ENCODE data around the gene MAP6. TPM values are rescaled to one million over a fixed set of nuclear protein-coding genes. Genes with fewer than 3 reads are reported as not detected.

MAP6 gene
- total RNA-seq, 1 experiment from 2014 or later = 22.8 TPM

GRCh38 chr11:75631086-75631730, 37.6 kb downstream of the MAP6 start:
- BruUV-seq (replicated peaks) = no TSS peak
- no peaks in the 10 kb centered on the region for H3K27me3 ChIP-seq (replicated peaks; ENCODE audit: control insufficient read depth, insufficient read depth, low read length)
- CTCF ChIA-PET = interaction anchor here (0.6 to 1.5 kb wide), 4 partner anchors 25 to 154 kb away, joined by 3 to 7 read pairs (median 3); no protein-coding TSS in a partner anchor
- no peak overlapping the region for H3K4me3 ChIP-seq (ENCODE audit: low read depth, low read length)
- Mint-ChIP-seq H3K9me3 (ENCODE audit: unreplicated experiment) (no peaks in the 10 kb centered on the region), H3K27ac (ENCODE audit: unreplicated experiment) (peak overlapping the region; percentile 92), H3K4me1 (ENCODE audit: low read depth, unreplicated experiment) (peaks cover 59% of the 10 kb centered on the region), H3K36me3 (ENCODE audit: insufficient read depth, unreplicated experiment) (no peaks in the 10 kb centered on the region), H3K27me3 (ENCODE audit: insufficient read depth, unreplicated experiment) (no peaks in the 10 kb centered on the region), H3K4me3 (ENCODE audit: unreplicated experiment) (peak overlapping the region; percentile 34)
- DNase-seq = peak; percentile 79 to 85
- no peak for TF ChIP-seq CTCF (IDR thresholded peaks at IDR 0.05; ENCODE audit: insufficient read depth in 1 of 2, low read depth in 1 of 2, low read length in 1 of 2, severe bottlenecking in 1 of 2, unreplicated experiment in 1 of 2)
- intact Hi-C loops (cut with micrococcal nuclease; ENCODE audit: unreplicated experiment) = loop anchor here (1.0 to 2.0 kb wide), 5 partner anchors 15 to 137 kb away; partner anchors contain the start of gene DGAT2
- POLR2A ChIA-PET = interaction anchor here (1.9 kb wide), 1 partner anchor 25 kb away, joined by 6 read pairs; no protein-coding TSS in a partner anchor
- no peaks in the 10 kb centered on the region for H3K36me3 ChIP-seq (ENCODE audit: control insufficient read depth, insufficient read depth, low read length)
- no peaks in the 10 kb centered on the region for H3K9me3 ChIP-seq
- H3K4me1 ChIP-seq = peaks cover 69% of the 10 kb centered on the region

GRCh38 chr11:75627906-75628668, 40.8 kb downstream of the MAP6 start:
- BruUV-seq (replicated peaks) = no TSS peak
- Mint-ChIP-seq H3K36me3 (ENCODE audit: insufficient read depth, unreplicated experiment) (no peaks in the 10 kb centered on the region), H3K27me3 (ENCODE audit: insufficient read depth, unreplicated experiment) (no peaks in the 10 kb centered on the region), H3K27ac (ENCODE audit: unreplicated experiment) (peak overlapping the region; percentile 25), H3K4me3 (ENCODE audit: unreplicated experiment) (no peak overlapping the region), H3K4me1 (ENCODE audit: low read depth, unreplicated experiment) (peaks cover 63% of the 10 kb centered on the region), H3K9me3 (ENCODE audit: unreplicated experiment) (no peaks in the 10 kb centered on the region)
- peaks cover 61% of the 10 kb centered on the region for H3K4me1 ChIP-seq
- TF ChIP-seq CTCF (IDR thresholded peaks at IDR 0.05; ENCODE audit: insufficient read depth in 1 of 2, low read depth in 1 of 2, low read length in 1 of 2, severe bottlenecking in 1 of 2, unreplicated experiment in 1 of 2) = no peak
- ChIA-PET CTCF (interaction anchor here (0.6 to 1.5 kb wide), 2 partner anchors 10 to 30 kb away, joined by 4 to 6 read pairs; no protein-coding TSS in a partner anchor), POLR2A (interaction anchor here (0.6 to 1.0 kb wide), 2 partner anchors 10 to 40 kb away, joined by 3 to 4 read pairs; no protein-coding TSS in a partner anchor)
- intact Hi-C loops (cut with micrococcal nuclease; ENCODE audit: unreplicated experiment) = no loop called here
- DNase-seq = no peak
- H3K4me3 ChIP-seq (ENCODE audit: low read depth, low read length) = no peak overlapping the region
- no peaks in the 10 kb centered on the region for H3K9me3 ChIP-seq
- no peaks in the 10 kb centered on the region for H3K36me3 ChIP-seq (ENCODE audit: control insufficient read depth, insufficient read depth, low read length)
- H3K27me3 ChIP-seq (replicated peaks; ENCODE audit: control insufficient read depth, insufficient read depth, low read length) = no peaks in the 10 kb centered on the region

- Histone ChIP-seq H3K9me3 (no peaks in the 10 kb centered on the region), H3K4me3 (ENCODE audit: low read depth, low read length) (no peak overlapping the region), H3K4me1 (peaks cover 51% of the 10 kb centered on the region), H3K36me3 (ENCODE audit: control insufficient read depth, insufficient read depth, low read length) (no peaks in the 10 kb centered on the region), H3K27me3 (replicated peaks; ENCODE audit: control insufficient read depth, insufficient read depth, low read length) (no peaks in the 10 kb centered on the region)
- no TSS peak for BruUV-seq (replicated peaks)
- Mint-ChIP-seq H3K27me3 (ENCODE audit: insufficient read depth, unreplicated experiment) (no peaks in the 10 kb centered on the region), H3K36me3 (ENCODE audit: insufficient read depth, unreplicated experiment) (no peaks in the 10 kb centered on the region), H3K9me3 (ENCODE audit: unreplicated experiment) (no peaks in the 10 kb centered on the region), H3K4me3 (ENCODE audit: unreplicated experiment) (no peak overlapping the region), H3K27ac (ENCODE audit: unreplicated experiment) (peak overlapping the region; percentile 25), H3K4me1 (ENCODE audit: low read depth, unreplicated experiment) (peaks cover 54% of the 10 kb centered on the region)
- no peak for TF ChIP-seq CTCF (IDR thresholded peaks at IDR 0.05; ENCODE audit: insufficient read depth in 1 of 2, low read depth in 1 of 2, low read length in 1 of 2, severe bottlenecking in 1 of 2, unreplicated experiment in 1 of 2)
- POLR2A ChIA-PET = no interaction called here
- no peak for DNase-seq
- intact Hi-C loops (cut with micrococcal nuclease; ENCODE audit: unreplicated experiment) = no loop called here
- CTCF ChIA-PET = interaction anchor here (0.5 to 1.5 kb wide), 3 partner anchors 29 to 71 kb away, joined by 3 to 6 read pairs (median 3); no protein-coding TSS in a partner anchor
Observed at GRCh38 chr11:75626889-75627529, 41.8 kb downstream of the MAP6 start.

Data from Caco-2 (cell line).